BE2C (cell line): ENCODE results near the gene CALCOCO2.
"Not testable (repeated sequence)": the region's sequence is repeated elsewhere in the genome, so short reads cannot be mapped to it uniquely, and the experiment has no call there.

Experiments used
- DNase-seq: peaks from one replicate; pipeline ENCODE4 v3.0.0-alpha.2; 2020
- H3K27me3 ChIP-seq: fragments of 250-450 bp; sonication (Bioruptor Pico); 2 replicates; pipeline ENCODE4 v1.5.1; 2020; ENCODE audit warnings: mild to moderate bottlenecking
- H3K36me3 ChIP-seq: fragments of 250-450 bp; sonication (Bioruptor Pico); 2 replicates; pipeline ENCODE4 v1.5.1; 2020; ENCODE audit warnings: mild to moderate bottlenecking
- H3K4me1 ChIP-seq: fragments of 250-450 bp; sonication (Bioruptor Pico); 2 replicates; pipeline ENCODE4 v1.5.1; 2020
- H3K4me3 ChIP-seq: 2 replicates; pipeline ENCODE4 v1.5.1; 2011; ENCODE audit warnings: low read depth, low read length
- H3K9me3 ChIP-seq: fragments of 250-450 bp; sonication (Bioruptor Pico); 2 replicates; pipeline ENCODE4 v1.5.1; 2020
- CTCF ChIP-seq: IDR thresholded peaks from 2 replicates; pipeline ENCODE4 v1.5.1; 2012; ENCODE audit warnings: mild to moderate bottlenecking, low read depth, low read length

The CALCOCO2 gene

GRCh38 chr17:48819466-48819865, 11.4 kb upstream of the CALCOCO2 start:
- Histone ChIP-seq H3K4me3 (no peak overlapping the region), H3K27me3 (peaks cover 22% of the 10 kb centered on the region), H3K4me1 (no peaks in the 10 kb centered on the region), H3K36me3 (no peaks in the 10 kb centered on the region), H3K9me3 (no peaks in the 10 kb centered on the region)
- TF ChIP-seq CTCF, result no peak
- DNase-seq, result no peak

- H3K4me1 ChIP-seq, DNase-seq, H3K4me3 ChIP-seq, H3K36me3 ChIP-seq, H3K9me3 ChIP-seq: not testable (repeated sequence)
- peaks cover 10% of the 10 kb centered on the region for H3K27me3 ChIP-seq
Measured at GRCh38 chr17:48820936-48821335, 9.9 kb upstream of the CALCOCO2 start.

- Histone ChIP-seq H3K27me3 (peaks cover 8% of the 10 kb centered on the region; the same call in 1 of the 2 replicates), H3K4me3 (no peak overlapping the region), H3K4me1 (no peaks in the 10 kb centered on the region), H3K36me3 (no peaks in the 10 kb centered on the region), H3K9me3 (no peaks in the 10 kb centered on the region)
- TF ChIP-seq CTCF, result no peak
- no peak for DNase-seq
Measured at GRCh38 chr17:48825446-48826381, 5.1 kb upstream of the CALCOCO2 start.

DNA sequence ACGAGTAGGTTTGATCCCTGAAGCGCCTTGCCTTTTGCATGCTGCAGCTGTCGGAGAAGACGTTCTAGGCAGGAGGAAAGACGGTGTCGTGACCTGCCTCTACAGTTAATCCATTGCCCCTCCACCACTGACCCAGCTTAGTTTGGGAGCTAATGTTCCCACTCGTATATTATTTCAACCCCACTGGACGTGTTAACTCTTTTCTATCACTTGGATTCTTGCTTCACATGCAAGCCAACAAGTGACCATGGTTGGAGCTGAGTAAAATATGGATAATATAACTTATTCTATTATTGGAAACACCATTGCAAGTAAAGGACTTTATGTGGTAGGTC, 681 bp downstream of the CALCOCO2 start:
- no peak for DNase-seq
- no peak for TF ChIP-seq CTCF
- no peaks in the 10 kb centered on the region for H3K27me3 ChIP-seq
- peak overlapping the region; percentile 96 for H3K4me3 ChIP-seq
- H3K9me3 ChIP-seq, result no peaks in the 10 kb centered on the region
- no peaks in the 10 kb centered on the region for H3K36me3 ChIP-seq
- H3K4me1 ChIP-seq, result no peaks in the 10 kb centered on the region

DNA sequence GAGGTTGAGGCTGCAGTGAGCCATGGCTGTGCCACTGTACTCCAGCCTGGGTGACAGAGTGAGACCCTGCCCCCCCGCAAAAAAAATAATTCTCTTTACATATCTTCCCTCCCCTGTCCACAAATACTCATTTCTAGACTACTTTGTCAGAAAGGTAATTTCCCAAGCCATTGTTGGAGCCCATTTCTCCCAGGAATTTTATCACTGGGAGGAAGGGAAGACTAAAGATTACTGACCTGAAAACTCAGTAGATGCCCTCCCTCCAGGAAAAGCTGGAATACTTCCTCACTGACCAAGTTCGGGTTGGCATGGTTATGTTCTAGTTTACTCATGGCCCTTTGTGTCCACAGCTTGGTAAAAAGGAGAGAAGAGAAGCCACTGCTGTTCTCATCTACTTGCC, 4.1 kb downstream of the CALCOCO2 start:
- Histone ChIP-seq H3K27me3 (no peaks in the 10 kb centered on the region), H3K4me3 (no peak overlapping the region), H3K4me1 (no peaks in the 10 kb centered on the region; the same call in 1 of the 2 replicates), H3K9me3 (no peaks in the 10 kb centered on the region), H3K36me3 (no peaks in the 10 kb centered on the region)
- no peak for TF ChIP-seq CTCF
- DNase-seq, result no peak

- no peaks in the 10 kb centered on the region for H3K9me3 ChIP-seq
- H3K4me3 ChIP-seq, result no peak overlapping the region
- no peaks in the 10 kb centered on the region for H3K27me3 ChIP-seq
- no peaks in the 10 kb centered on the region; the same call in 1 of the 2 replicates for H3K4me1 ChIP-seq
- no peaks in the 10 kb centered on the region for H3K36me3 ChIP-seq
- no peak for DNase-seq
- TF ChIP-seq CTCF, result no peak
Measured at GRCh38 chr17:48835971-48836370, 5.1 kb downstream of the CALCOCO2 start.

DNA sequence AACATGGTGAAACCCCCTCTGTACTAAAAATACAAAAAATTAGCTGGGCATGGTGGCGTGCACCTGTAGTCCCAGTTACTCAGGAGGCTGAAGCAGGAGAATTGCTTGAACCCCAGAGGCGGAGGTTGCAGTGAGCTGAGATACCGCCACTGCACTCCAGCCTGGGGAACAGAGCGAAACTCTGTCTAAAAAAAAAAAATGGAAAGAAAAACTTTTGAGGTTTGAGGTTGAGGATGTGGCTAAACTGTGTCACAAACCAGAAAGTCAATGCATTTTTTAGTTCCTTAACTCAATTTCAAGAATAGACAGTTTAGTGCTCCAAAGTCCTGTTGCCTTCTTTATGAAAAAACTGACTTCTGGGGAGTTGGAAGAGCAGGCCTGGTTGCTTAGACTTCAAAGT, 6.6 kb downstream of the CALCOCO2 start:
- not testable (repeated sequence) for H3K4me3 ChIP-seq, H3K27me3 ChIP-seq, H3K36me3 ChIP-seq, H3K9me3 ChIP-seq, H3K4me1 ChIP-seq, DNase-seq
